Testis (tissue), 5 donors: Measurements from ENCODE around the gene CEP152. TPM values are rescaled to one million over a fixed set of nuclear protein-coding genes. Genes with fewer than 3 reads are reported as not detected.

ENCODE experiments used
- DNase-seq: peaks from one replicate; pipeline ENCODE4 v3.0.0-alpha.2; 2019
- H3K27ac ChIP-seq, 2 donors: fragments of 200-600 bp; sonication (generic); one replicate each; pipeline ENCODE4 v1.5.1; 2019
- H3K27me3 ChIP-seq: fragments of 200-600 bp; sonication (generic); one replicate; pipeline ENCODE4 v1.5.1; 2019
- H3K36me3 ChIP-seq: fragments of 200-600 bp; sonication (generic); one replicate; pipeline ENCODE4 v1.5.1; 2017; ENCODE audit warnings: low read depth; ENCODE audit errors: missing control alignments
- H3K4me1 ChIP-seq: fragments of 200-600 bp; sonication (generic); one replicate; pipeline ENCODE4 v1.5.1; 2019
- H3K4me3 ChIP-seq, 2 donors: fragments of 200-600 bp; sonication (generic); one replicate each; pipeline ENCODE4 v1.5.1; 2017 to 2019
- H3K9me3 ChIP-seq: fragments of 200-600 bp; sonication (generic); one replicate; pipeline ENCODE4 v1.5.1; 2017
- CTCF ChIP-seq, 3 experiments: fragments of 450-650 bp in 2 of 3; fragments of 200-600 bp in 1 of 3; sonication (generic) in 1 of 3; IDR thresholded peaks; one replicate each; pipeline ENCODE4 v1.5.1; 2016 to 2019; ENCODE audit warnings: antibody characterized with exemption in 3 of 3, mild to moderate bottlenecking in 2 of 3, moderate library complexity in 1 of 3
- POLR2A ChIP-seq: fragments of 450-650 bp; IDR thresholded peaks from one replicate; pipeline ENCODE4 v1.6.1; 2017; ENCODE audit warnings: antibody characterized with exemption, mild to moderate bottlenecking, moderate library complexity
- WGBS, 2 donors: methylation state at CpG; one replicate each; pipeline ENCODE4 v1.1.5; 2018; 5-methylcytosine and 5-hydroxymethylcytosine counted together
- intact Hi-C: fragments of 100-400 bp; cut with DNase I; formaldehyde crosslinking; loops from one replicate; pipeline ENCODE4 v1.15.1; 2023; ENCODE audit warnings: low total_unique reads
- long read RNA-seq, 2 donors: transcript quantifications; one replicate each; lab custom pipeline, GENCODE V29; 2026
- polyA plus RNA-seq: library from polyadenylated mRNA; stranded (reverse); fragments of 350-450 nt; fragmentation: Illumina TruSeq; extraction: RNeasy Lipid Tissue Mini Kit (QIAGEN cat#74804); gene quantifications from one replicate; pipeline ENCODE4 v1.2.3, GENCODE V29; 2014; ENCODE audit warnings: low read depth, low replicate concordance; ENCODE audit not compliant: insufficient read depth
- total RNA-seq, 2 donors: library from RNA; depleted of rRNA; stranded (reverse); fragments of >200 nt; gene quantifications; one replicate each; pipeline ENCODE4 v1.2.3, GENCODE V29; 2016

Gene CEP152
- total RNA-seq (10 to 100 TPM; 34.7 to 66.3 TPM), polyA plus RNA-seq (11.5 TPM)
- long read RNA-seq, donor 1 = 0 reads
- long read RNA-seq, donor 2 = 0 reads

GRCh38 chr15:48810414-48811324 is at the start of gene CEP152:
TSS of gene CEP152 (minus strand) at chr15:48811069. CDS start at chr15:48805649, 5,420 bp downstream.
- DNase-seq = peak; percentile 99
- H3K27ac ChIP-seq = peak within 1 kb of the TSS; percentile 38 to 53
- TF ChIP-seq CTCF (IDR thresholded peaks at IDR 0.05) = peak in 1 of 3 experiments; percentile 15
- TF ChIP-seq POLR2A = no peak
- no peaks in the 10 kb centered on the region for H3K27me3 ChIP-seq
- H3K36me3 ChIP-seq = no peaks in the 10 kb centered on the region
- no peaks in the 10 kb centered on the region for H3K4me1 ChIP-seq
- H3K4me3 ChIP-seq = peak within 1 kb of the TSS; percentile 74 to 84
- no peaks in the 10 kb centered on the region for H3K9me3 ChIP-seq
- 0 to 1% methylated on average over 30 to 49 of the region's 51 CpGs for WGBS, 2 donors
- intact Hi-C loops = no loop called here

GRCh38 chr15:48859426-48859825 is 48.6 kb upstream of the CEP152 start:
- TF ChIP-seq POLR2A (no peak), CTCF (IDR thresholded peaks at IDR 0.05) (no peak)
- no peak overlapping the region for H3K27ac ChIP-seq
- no peaks in the 10 kb centered on the region for H3K27me3 ChIP-seq
- peaks cover 9% of the 10 kb centered on the region for H3K4me1 ChIP-seq
- H3K36me3 ChIP-seq = no peaks in the 10 kb centered on the region
- H3K9me3 ChIP-seq = no peaks in the 10 kb centered on the region
- H3K4me3 ChIP-seq = no peak overlapping the region
- intact Hi-C loops = no loop called here
- no peak for DNase-seq
- WGBS, 2 donors = 89 to 94% methylated on average over 2 of the region's 2 CpGs

- WGBS, 2 donors = 71 to 83% methylated on average over 2 of the region's 2 CpGs
- intact Hi-C loops = no loop called here
These were observed 47.5 kb upstream of the CEP152 start for GRCh38 chr15:48858401-48858800.

GRCh38 chr15:48856942-48857341 is 46.1 kb upstream of the CEP152 start:
- no peak overlapping the region for H3K4me3 ChIP-seq
- H3K36me3 ChIP-seq = no peaks in the 10 kb centered on the region
- peaks cover 9% of the 10 kb centered on the region for H3K4me1 ChIP-seq
- WGBS, 2 donors = 63 to 65% methylated on average over 2 of the region's 2 CpGs
- H3K27me3 ChIP-seq = no peaks in the 10 kb centered on the region
- intact Hi-C loops = no loop called here
- no peak for DNase-seq
- no peaks in the 10 kb centered on the region for H3K9me3 ChIP-seq
- TF ChIP-seq CTCF (IDR thresholded peaks at IDR 0.05) (no peak), POLR2A (no peak)
- no peak overlapping the region for H3K27ac ChIP-seq

More at GRCh38 chr15:48858401-48858800, 47.5 kb upstream of the CEP152 start:
- Histone ChIP-seq H3K36me3 (no peaks in the 10 kb centered on the region), H3K27ac (no peak overlapping the region), H3K27me3 (no peaks in the 10 kb centered on the region), H3K9me3 (no peaks in the 10 kb centered on the region), H3K4me3 (no peak overlapping the region), H3K4me1 (peaks cover 9% of the 10 kb centered on the region)
- TF ChIP-seq CTCF (IDR thresholded peaks at IDR 0.05) = no peak
- no peak for TF ChIP-seq POLR2A
- no peak for DNase-seq
